DND-41 (cell line): Measurements from ENCODE around the gene NOS1.

Experiments
- EZH2 ChIP-seq: IDR thresholded peaks from 3 replicates; pipeline ENCODE4 v1.6.1; 2012; ENCODE audit warnings: borderline replicate concordance, low read depth, mild to moderate bottlenecking, moderate library complexity, low read length, inconsistent platforms; ENCODE audit not compliant: severe bottlenecking
- TF ChIP-seq, protein P1 (sequence below): IDR thresholded peaks from 2 replicates; pipeline ENCODE4 v1.5.1; 2012; ENCODE audit warnings: borderline replicate concordance, low read length, moderate library complexity, mild to moderate bottlenecking; ENCODE audit not compliant: poor library complexity, severe bottlenecking; ENCODE audit errors: extremely low read depth

DNA sequence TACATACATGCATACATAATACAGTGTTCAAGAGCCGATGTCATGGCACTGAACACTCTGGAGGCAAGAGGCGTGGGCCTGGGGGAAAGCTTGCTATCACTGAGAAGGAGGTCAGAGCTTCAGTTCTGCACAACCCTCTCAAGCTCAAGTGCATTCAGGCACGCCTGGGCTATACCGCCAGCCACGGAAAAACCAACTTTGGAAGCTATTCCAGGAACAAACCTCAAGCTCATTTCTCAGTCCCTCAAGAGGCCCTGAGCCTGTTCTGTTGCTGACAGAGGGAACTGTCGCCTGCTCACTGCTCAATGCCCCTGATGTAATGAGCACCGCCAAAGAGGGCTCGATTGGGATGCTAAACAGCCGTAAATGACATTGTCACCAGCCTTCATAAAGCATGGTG is 9.2 kb downstream of the NOS1 start:
- TF ChIP-seq, protein P1, sequence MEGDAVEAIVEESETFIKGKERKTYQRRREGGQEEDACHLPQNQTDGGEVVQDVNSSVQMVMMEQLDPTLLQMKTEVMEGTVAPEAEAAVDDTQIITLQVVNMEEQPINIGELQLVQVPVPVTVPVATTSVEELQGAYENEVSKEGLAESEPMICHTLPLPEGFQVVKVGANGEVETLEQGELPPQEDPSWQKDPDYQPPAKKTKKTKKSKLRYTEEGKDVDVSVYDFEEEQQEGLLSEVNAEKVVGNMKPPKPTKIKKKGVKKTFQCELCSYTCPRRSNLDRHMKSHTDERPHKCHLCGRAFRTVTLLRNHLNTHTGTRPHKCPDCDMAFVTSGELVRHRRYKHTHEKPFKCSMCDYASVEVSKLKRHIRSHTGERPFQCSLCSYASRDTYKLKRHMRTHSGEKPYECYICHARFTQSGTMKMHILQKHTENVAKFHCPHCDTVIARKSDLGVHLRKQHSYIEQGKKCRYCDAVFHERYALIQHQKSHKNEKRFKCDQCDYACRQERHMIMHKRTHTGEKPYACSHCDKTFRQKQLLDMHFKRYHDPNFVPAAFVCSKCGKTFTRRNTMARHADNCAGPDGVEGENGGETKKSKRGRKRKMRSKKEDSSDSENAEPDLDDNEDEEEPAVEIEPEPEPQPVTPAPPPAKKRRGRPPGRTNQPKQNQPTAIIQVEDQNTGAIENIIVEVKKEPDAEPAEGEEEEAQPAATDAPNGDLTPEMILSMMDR: no peak
- TF ChIP-seq EZH2: no peak
